Stomach smooth muscle (tissue), 2 donors: Measurements from ENCODE around the gene RARA.

Experiments used
- H3K27ac ChIP-seq: one replicate; pipeline ENCODE4 v1.7.0; 2013; ENCODE audit warnings: mild to moderate bottlenecking, low read length, inconsistent platforms
- H3K27me3 ChIP-seq, 2 donors: one replicate each; pipeline ENCODE4 v1.7.0; 2013; ENCODE audit warnings: low read length in 2 of 2; ENCODE audit not compliant: insufficient read depth in 2 of 2, control insufficient read depth in 1 of 2
- H3K36me3 ChIP-seq, 2 donors: one replicate each; pipeline ENCODE4 v1.7.0; 2013; ENCODE audit warnings: low read length in 2 of 2; ENCODE audit not compliant: control insufficient read depth in 2 of 2, insufficient read depth in 2 of 2
- H3K4me1 ChIP-seq: one replicate; pipeline ENCODE4 v1.7.0; 2013; ENCODE audit warnings: low read length; ENCODE audit not compliant: control insufficient read depth, insufficient read depth
- H3K4me3 ChIP-seq, 2 donors: one replicate each; pipeline ENCODE4 v1.7.0; 2013; ENCODE audit warnings: low read length in 2 of 2
- H3K9ac ChIP-seq, 2 donors: one replicate each; pipeline ENCODE4 v1.7.0; 2013; ENCODE audit warnings: low read length in 2 of 2, mild to moderate bottlenecking in 1 of 2
- H3K9me3 ChIP-seq, 2 donors: one replicate each; pipeline ENCODE4 v1.7.0; 2013; ENCODE audit warnings: low read length in 2 of 2; ENCODE audit not compliant: control insufficient read depth in 2 of 2
- donor health status: healthy.
- donor health status: Pancreatic carcinoma.

Gene RARA

DNA sequence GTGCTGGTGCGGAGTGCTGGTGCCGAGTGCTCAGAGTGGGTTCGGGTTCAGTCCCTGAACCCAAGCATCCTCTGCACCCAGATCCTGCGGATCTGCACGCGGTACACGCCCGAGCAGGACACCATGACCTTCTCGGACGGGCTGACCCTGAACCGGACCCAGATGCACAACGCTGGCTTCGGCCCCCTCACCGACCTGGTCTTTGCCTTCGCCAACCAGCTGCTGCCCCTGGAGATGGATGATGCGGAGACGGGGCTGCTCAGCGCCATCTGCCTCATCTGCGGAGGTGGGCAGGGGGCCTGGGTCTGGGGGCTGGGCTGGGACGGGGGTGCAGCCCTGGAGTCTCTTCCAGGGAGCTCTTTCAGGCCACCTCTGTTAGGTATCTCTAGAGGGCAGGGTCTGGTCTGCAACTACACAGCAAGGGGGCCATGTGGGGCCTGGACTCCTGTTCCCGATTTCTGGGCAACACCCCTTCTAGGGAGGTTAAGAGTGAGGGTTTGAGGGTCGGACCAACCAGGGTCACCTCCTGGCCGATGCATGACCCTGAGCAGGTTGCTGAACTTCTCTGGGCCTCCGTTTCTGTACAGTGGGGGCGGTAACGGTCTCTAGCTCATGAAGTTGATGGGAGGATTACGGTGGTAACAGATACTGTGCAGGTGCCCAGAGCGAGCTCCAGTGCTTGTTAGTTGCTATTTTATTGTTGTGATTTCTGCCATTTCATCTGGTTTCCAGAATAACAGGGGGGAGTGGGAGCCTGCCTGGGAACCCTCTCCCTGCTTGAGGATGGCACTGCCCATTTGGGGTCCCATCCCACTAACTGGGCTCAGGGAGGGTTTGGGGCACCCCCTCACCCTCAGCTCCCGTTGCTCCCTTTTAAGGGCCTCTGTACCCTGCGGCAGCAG is 45.5 kb downstream of the RARA start:
- Histone ChIP-seq H3K9ac (no peak overlapping the region), H3K27me3 (no peaks in the 10 kb centered on the region), H3K27ac (no peak overlapping the region), H3K9me3 (no peaks in the 10 kb centered on the region), H3K36me3 (peaks cover 20 to 28% of the 10 kb centered on the region in 2 donors), H3K4me1 (peaks cover 45% of the 10 kb centered on the region), H3K4me3 (no peak overlapping the region)

DNA sequence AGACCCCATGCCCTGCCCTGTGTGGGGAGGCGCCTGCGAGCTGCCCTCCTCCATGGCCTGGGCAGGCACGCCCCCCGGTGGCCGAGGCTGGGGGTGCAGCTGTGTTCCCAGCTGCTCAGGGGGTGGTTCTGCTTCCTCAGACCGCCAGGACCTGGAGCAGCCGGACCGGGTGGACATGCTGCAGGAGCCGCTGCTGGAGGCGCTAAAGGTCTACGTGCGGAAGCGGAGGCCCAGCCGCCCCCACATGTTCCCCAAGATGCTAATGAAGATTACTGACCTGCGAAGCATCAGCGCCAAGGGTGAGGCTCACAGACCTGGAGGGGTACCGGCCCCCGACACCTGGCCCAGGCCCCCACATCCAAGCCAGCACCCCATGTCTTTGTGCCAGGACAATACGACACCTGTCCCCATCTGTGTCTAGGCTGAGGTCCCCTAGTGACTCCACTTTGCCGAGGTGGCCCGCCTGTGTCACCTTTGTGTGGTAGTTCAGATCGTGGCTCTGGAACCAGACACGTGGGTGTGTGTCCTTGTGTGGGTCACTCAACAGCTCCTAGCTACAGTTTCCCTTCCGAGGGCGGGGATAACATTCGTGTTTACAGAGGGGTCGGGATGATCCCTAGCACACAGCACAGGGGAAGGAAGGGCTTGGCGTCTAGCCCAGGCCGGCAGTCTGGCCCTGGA is 46.3 kb downstream of the RARA start:
- Histone ChIP-seq H3K4me3 (no peak overlapping the region), H3K27me3 (no peaks in the 10 kb centered on the region), H3K4me1 (peaks cover 37% of the 10 kb centered on the region), H3K9me3 (no peaks in the 10 kb centered on the region), H3K36me3 (peaks cover 17 to 23% of the 10 kb centered on the region in 2 donors), H3K9ac (no peak overlapping the region), H3K27ac (peak overlapping the region; percentile 46)

DNA sequence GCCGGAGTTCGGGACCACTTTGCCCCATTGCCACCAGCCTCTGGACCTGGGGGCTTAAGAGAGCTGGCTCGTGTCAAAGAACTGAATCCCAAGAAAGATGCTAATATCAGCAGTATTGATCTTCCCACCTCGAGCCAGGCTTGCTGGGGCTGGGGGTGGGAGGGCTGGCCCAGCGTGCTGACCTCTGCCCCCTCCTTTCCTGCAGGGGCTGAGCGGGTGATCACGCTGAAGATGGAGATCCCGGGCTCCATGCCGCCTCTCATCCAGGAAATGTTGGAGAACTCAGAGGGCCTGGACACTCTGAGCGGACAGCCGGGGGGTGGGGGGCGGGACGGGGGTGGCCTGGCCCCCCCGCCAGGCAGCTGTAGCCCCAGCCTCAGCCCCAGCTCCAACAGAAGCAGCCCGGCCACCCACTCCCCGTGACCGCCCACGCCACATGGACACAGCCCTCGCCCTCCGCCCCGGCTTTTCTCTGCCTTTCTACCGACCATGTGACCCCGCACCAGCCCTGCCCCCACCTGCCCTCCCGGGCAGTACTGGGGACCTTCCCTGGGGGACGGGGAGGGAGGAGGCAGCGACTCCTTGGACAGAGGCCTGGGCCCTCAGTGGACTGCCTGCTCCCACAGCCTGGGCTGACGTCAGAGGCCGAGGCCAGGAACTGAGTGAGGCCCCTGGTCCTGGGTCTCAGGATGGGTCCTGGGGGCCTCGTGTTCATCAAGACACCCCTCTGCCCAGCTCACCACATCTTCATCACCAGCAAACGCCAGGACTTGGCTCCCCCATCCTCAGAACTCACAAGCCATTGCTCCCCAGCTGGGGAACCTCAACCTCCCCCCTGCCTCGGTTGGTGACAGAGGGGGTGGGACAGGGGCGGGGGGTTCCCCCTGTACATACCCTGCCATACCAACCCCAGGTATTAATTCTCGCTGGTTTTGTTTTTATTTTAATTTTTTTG is 47.1 kb downstream of the RARA start:
- Histone ChIP-seq H3K36me3 (peaks cover 17 to 23% of the 10 kb centered on the region in 2 donors), H3K4me1 (peaks cover 34% of the 10 kb centered on the region), H3K27ac (peak overlapping the region; percentile 46), H3K9ac (no peak overlapping the region), H3K4me3 (no peak overlapping the region), H3K9me3 (no peaks in the 10 kb centered on the region), H3K27me3 (no peaks in the 10 kb centered on the region)

DNA sequence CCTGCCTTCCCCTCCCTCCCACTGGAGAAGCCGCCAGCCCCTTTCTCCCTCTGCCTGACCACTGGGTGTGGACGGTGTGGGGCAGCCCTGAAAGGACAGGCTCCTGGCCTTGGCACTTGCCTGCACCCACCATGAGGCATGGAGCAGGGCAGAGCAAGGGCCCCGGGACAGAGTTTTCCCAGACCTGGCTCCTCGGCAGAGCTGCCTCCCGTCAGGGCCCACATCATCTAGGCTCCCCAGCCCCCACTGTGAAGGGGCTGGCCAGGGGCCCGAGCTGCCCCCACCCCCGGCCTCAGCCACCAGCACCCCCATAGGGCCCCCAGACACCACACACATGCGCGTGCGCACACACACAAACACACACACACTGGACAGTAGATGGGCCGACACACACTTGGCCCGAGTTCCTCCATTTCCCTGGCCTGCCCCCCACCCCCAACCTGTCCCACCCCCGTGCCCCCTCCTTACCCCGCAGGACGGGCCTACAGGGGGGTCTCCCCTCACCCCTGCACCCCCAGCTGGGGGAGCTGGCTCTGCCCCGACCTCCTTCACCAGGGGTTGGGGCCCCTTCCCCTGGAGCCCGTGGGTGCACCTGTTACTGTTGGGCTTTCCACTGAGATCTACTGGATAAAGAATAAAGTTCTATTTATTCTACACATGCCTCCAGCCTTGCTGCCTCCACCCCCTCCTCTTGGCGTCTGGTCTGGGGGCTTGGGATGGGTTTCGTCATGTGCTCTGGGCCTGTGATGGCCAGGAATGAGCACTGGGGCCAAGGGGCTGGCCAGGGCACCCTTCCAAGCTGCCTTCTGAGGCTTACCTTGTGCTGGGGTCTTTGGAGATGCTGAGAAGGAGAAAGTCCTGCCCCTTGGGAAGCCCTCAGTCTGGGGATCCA is 48.3 kb downstream of the RARA start:
- no peaks in the 10 kb centered on the region for H3K9me3 ChIP-seq

DNA sequence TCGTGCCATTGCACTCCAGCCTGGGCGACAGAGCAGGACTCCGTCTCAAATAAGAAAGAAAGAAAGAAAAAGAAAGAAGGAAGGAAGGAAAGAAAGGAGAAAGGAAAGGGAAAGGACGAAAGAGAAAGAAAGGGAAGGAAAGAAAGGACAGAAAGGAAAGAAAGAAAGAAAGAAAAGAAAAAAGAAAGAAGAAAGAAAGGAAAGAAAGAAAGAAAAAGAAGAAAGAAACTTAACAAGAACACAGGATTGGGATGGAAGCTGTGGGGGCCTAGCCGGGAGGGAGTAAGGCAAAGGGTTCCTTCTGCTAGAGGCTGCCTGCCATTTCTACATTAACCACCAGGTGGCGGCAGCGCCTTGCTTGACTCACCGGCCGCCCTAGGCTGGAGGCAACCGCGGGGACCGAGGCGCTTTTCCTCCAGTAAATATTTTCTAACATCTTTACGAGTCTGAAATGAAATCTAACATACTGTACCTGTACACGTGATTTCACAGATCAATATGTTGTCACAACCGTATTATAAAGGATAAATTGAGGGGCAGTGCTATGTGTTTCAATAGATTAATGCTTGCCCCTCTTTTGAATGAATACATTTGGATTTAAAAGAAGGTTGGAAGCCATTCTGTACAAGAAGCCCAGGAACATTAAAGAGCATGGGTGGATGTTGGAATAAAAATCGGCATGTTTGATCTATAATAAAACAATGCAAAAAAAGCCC is 49.5 kb downstream of the RARA start:
- no peak overlapping the region for H3K4me3 ChIP-seq
- H3K36me3 ChIP-seq, result peaks cover 9% of the 10 kb centered on the region in 2 donors
- no peak overlapping the region for H3K27ac ChIP-seq
- H3K9me3 ChIP-seq, result no peaks in the 10 kb centered on the region
- peaks cover 32% of the 10 kb centered on the region for H3K4me1 ChIP-seq
- no peak overlapping the region for H3K9ac ChIP-seq
- H3K27me3 ChIP-seq, result no peaks in the 10 kb centered on the region

More for the DNA sequence above, 48.3 kb downstream of the RARA start:
- Histone ChIP-seq H3K4me1 (peaks cover 25% of the 10 kb centered on the region), H3K4me3 (no peak overlapping the region), H3K36me3 (peaks cover 12 to 18% of the 10 kb centered on the region in 2 donors), H3K9ac (no peak overlapping the region), H3K27me3 (no peaks in the 10 kb centered on the region), H3K27ac (no peak overlapping the region)

DNA sequence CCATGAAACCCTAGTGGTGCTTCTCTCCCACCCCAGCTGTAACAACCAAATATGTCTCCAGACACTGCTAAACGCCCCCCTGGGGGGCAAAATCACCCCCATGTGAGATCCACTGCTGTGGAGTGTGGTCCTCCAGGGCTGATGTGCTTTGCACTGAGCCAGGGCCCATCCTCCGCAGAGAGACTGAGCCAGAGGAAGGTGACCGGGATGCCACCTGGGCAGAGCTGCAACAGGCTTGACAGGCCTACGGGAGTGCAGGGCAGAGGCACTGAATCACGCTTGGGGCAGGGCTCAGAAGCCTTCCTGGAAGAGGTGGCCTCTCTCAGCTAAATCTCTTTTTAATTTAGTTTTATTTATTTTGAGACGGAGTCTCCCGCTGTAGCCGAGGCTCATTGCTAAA is 51.1 kb downstream of the RARA start:
- H3K4me3 ChIP-seq, result no peak overlapping the region
- peaks cover 4 to 7% of the 10 kb centered on the region in 2 donors for H3K36me3 ChIP-seq
- no peak overlapping the region for H3K27ac ChIP-seq
- H3K9ac ChIP-seq, result no peak overlapping the region
- H3K9me3 ChIP-seq, result no peaks in the 10 kb centered on the region
- peaks cover 34% of the 10 kb centered on the region for H3K4me1 ChIP-seq
- H3K27me3 ChIP-seq, result no peaks in the 10 kb centered on the region

DNA sequence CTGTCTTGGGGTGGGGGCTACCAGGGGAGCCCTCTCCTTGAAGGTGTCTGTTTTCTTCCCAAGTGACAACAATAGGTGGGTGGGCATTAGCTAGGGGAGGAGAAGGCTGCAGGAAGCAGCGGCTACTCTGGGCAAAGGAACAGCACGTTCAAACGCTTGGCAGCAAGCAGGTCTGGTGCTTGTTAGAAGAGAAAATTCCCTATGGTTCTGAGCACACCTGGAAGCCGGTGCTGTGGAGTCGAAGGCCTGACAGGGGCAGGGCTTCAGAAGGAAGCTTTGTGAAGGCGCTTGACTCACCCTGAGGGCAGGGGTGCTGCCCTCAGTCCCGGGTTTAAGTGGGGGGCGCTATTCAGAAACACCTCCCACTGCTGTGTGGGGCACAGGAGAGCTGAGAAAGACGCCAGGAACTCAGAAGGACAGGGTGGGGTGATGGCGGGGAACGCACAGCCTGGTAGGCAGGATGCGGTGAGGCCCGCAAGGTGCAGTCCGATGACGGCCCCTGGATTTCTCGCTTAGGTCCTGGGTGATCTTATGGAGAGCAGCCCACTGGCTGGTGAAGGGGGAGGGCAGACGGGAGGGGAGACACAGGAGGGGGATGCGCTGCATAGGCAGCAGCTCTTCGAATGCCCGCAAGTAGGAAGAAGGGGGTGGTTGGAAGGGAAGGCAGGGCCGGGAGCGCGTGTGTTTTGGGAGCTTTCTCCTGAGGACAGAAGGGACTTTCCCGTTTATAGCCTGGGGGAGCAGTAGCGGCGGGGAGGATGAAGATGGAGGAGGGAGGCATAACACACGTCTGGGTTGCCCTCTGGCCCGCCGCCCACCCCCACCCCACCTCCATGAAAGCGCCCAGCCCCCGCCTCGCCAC is 52.3 kb downstream of the RARA start:
- H3K27ac ChIP-seq, result no peak overlapping the region
- no peak overlapping the region for H3K4me3 ChIP-seq
- H3K36me3 ChIP-seq, result peaks cover 0 to 1% of the 10 kb centered on the region in 2 donors
- H3K9me3 ChIP-seq, result no peaks in the 10 kb centered on the region
- peaks cover 25% of the 10 kb centered on the region for H3K4me1 ChIP-seq
- no peak overlapping the region for H3K9ac ChIP-seq
- no peaks in the 10 kb centered on the region for H3K27me3 ChIP-seq

DNA sequence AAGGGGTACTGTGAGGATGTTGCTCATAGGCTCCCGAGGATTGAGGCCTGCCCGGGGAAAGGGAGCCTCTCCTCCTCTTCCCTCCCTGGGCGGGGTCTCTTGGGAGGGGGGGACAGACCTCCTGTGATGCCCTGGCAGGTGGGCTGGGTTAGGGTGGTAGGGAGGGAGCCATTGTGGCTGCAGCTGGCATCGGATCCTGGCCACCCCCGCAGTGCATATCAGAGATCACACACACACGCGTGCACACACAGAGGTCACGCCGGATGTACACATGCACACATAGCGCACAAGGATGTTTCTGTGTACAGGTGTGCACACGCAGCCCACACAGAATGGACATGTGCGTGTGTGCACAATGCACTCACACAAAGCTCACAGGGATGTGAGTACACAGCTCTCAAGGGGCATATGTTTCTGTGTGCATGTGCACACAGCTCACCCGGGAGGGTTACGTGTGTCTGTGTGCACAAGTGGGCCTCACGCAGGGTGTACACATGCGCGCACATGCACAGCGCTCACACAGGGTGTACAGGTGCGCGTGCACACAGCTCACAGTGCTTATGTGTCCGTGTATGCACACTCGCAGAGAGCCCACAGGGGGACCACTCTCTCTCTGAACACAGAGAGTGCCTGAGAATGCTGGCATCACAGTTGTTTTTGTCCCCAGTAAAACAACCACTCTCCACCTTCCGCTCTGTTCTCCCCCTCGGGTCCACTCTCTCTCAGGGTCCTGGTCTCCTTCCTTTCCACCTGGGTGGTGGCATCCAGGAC is 53.1 kb downstream of the RARA start:
- Histone ChIP-seq H3K9me3 (no peaks in the 10 kb centered on the region), H3K36me3 (no peaks in the 10 kb centered on the region), H3K4me3 (peak overlapping the region in 1 of 2 donors; percentile 77), H3K27me3 (no peaks in the 10 kb centered on the region), H3K9ac (no peak overlapping the region), H3K4me1 (peaks cover 23% of the 10 kb centered on the region), H3K27ac (no peak overlapping the region)
